Stimulated activated CD4-positive, alpha-beta T cell treated with anti-CD3 and anti-CD28 coated beads, TNF-alpha, amount 100 ng/mL, for 24 hours (primary cell): ENCODE data around the gene PIP.
"Not testable (repeated sequence)": the region's sequence is repeated elsewhere in the genome, so short reads cannot be mapped to it uniquely, and the experiment has no call there.

ENCODE experiments used
- DNase-seq, 3 experiments: peaks; one replicate each; pipeline ENCODE4 v3.0.0-alpha.2; 2020; ENCODE audit warnings: low read depth in 3 of 3

Gene PIP

DNA sequence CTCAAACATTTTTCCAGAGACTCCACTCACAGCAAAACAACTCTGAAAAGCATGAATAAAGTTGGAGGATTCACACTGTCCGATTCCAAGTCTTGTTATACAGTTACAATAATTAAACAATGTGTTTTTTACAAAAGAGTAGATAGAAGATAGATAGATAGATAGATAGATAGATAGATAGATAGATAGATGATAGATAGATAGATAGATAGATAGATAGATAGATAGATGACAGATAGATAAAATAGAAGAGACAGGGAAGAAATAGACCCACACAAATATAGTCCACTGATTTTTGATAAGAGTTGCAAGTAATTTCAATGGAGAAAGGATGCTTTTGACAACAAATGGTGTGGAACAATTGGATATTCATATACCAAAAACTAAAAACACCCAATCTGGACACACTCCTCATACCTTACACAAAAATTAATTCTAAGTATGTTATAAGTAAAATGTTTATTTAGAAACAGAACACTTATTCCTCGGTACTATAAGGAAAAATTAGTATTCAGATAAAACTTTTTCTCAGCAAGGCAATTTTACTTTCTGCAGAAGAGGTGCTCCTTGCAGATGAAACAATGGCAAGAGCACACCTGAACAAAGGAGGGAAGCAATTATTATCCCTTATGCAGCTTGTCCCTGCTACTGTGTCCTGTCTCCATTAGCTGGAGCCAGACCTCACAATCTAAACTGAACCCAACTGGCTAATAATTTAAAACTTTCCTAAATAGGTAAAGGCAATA, 45.7 kb downstream of the PIP start:
- no peak for DNase-seq

DNA sequence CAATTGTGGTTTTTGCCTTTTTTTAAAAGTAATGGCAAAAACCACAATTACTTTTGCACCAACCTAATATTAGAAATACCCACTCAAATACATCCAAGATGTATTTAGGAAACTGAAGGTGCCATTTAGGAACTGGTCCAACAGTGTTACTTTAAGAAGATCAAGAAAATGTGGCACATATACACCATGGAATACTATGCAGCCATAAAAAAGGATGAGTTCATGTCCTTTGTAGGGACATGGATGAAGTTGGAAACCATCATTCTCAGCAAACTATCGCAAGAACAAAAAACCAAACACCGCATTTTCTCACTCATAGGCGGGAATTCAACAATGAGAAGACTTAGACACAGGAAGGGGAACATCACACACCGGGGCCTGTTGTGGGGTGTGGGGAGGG, 48.9 kb downstream of the PIP start:
- not testable (repeated sequence) for DNase-seq

DNA sequence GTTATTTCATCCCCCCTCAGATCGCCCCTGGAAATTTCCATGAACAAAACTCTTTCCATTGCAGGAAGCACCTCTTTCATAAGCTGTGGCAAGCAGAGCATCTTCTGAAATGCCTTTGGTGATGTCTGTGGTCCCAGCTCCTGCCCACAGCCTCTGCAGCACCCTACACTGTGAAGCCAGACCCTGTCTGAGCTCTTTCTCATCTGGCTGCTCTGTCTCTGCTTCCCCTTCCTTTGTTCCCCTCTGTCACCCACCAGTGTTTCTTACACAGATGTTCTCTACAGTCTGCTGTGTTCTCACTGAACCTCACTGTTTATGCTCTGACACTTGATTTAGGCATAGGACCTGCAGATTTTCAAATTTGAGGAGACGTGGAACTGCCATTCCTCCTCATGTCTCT, 49.5 kb downstream of the PIP start:
- DNase-seq: no peak

DNA sequence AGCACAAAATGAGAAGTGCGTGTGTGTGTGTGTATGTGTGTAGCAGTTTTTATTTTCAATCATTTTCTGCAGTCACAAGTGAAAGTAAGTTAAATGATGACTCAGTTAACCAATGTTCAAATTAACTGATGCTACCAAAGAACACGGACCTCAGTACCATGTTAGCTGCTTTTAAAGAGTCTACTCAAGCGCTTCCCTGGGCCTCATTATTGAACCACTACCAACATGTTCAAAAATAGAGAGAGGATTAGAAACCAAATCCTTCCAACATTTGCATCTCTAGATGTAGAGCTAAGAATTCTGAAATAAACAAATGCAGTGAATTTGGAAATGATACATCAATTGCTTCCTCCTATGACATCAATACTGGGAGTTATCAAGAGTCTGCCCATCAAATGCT, 51.1 kb downstream of the PIP start, which contains the start of gene TAS2R39:
TSS of gene TAS2R39 (plus strand) at position 396 of the 400 bp plus-strand sequence. CDS start at position 396, 0 bp downstream.
- no peak for DNase-seq

DNA sequence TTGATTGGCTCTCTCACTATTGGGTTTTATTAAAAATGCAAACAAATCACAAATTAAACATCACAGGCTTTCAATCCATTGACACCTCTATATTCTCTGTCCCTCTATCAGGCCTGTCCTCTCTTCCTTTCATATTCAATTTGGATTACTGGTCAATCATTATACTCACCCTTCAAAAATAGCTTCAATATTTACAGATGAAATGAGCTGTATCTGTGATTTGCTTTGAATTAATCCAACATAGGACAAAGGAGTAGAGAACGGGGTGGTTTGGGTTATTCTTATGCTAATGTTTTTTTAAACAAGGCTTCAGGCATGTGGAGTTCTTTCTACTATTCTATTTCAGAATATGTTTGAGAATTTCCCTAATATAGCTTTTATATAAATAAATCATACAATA, 53.7 kb downstream of the PIP start:
- no peak for DNase-seq

DNA sequence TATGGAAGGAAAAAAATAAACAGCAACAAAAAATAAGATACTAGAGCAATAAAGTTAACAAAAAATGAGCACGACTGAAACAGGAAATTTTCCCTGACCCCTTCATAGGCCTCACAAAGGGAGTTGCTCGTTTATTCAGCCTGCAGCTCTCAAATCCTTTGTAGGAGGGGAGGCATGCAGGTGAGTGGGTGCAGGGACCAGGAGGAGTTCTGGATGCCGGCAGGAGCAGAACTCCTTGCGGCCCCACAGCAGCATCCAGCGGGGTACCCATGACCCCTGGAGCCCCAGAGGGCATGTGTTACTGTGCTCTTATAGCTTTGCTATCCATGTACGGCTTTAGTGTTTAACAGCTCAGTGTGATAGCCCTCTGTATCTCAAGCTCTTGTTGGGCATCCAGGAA, 57.1 kb downstream of the PIP start:
- DNase-seq: no peak
